Measurements from ENCODE around the gene CEACAM16.

The CEACAM16 gene, protein sequence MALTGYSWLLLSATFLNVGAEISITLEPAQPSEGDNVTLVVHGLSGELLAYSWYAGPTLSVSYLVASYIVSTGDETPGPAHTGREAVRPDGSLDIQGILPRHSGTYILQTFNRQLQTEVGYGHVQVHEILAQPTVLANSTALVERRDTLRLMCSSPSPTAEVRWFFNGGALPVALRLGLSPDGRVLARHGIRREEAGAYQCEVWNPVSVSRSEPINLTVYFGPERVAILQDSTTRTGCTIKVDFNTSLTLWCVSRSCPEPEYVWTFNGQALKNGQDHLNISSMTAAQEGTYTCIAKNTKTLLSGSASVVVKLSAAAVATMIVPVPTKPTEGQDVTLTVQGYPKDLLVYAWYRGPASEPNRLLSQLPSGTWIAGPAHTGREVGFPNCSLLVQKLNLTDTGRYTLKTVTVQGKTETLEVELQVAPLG

GRCh38 chr19:44698492-44699201, at the start of gene CEACAM16:
Gene CEACAM16 (plus strand): TSS chr19:44699151. CDS start chr19:44701457, 2,306 bp downstream.
- no peaks in the 10 kb centered on the region for H3K9me3 Mint-ChIP-seq
- no peak within 1 kb of the TSS for H3K4me3 Mint-ChIP-seq
- H3K27ac Mint-ChIP-seq: peak within 1 kb of the TSS; percentile 54
- H3K27me3 Mint-ChIP-seq: peaks cover 36% of the 10 kb centered on the region
- intact Hi-C loops (cut with micrococcal nuclease): no loop called here
- H3K36me3 Mint-ChIP-seq (ENCODE audit: low read depth): no peaks in the 10 kb centered on the region
- peaks cover 39% of the 10 kb centered on the region for H3K4me1 Mint-ChIP-seq (ENCODE audit: low read depth)

- Mint-ChIP-seq H3K27ac (no peak overlapping the region), H3K36me3 (ENCODE audit: low read depth) (peaks cover 87% of the 10 kb centered on the region)
- intact Hi-C loops (cut with micrococcal nuclease): no loop called here
These were observed 49.3 kb upstream of the CEACAM16 start for GRCh38 chr19:44649578-44650145.

DNA sequence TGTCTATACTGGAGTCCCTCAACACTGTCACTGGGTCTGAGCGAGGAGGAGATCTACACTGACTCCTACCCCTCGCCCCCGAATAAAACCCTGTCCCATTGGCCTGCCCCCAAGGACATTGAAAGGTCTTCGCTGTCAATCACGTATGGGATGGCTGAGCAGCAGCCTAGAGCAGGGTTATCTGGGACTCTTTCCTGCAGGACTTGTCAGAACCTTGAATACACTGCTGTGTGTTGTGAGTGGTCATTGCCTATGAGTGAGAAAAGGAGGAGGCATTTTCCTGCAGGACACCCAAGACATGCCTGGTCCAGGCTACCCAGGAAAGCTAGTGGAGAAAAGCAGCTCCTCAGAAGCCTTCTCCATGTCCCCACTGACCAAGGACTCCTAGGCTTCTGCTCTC, 45.6 kb upstream of the CEACAM16 start:
- Mint-ChIP-seq H3K27ac (no peak overlapping the region), H3K36me3 (ENCODE audit: low read depth) (peaks cover 100% of the 10 kb centered on the region), H3K4me1 (ENCODE audit: low read depth) (peaks cover 36% of the 10 kb centered on the region), H3K4me3 (no peak overlapping the region), H3K27me3 (no peaks in the 10 kb centered on the region), H3K9me3 (no peaks in the 10 kb centered on the region)
- intact Hi-C loops (cut with micrococcal nuclease): no loop called here

More at GRCh38 chr19:44649578-44650145, 49.3 kb upstream of the CEACAM16 start:
- Mint-ChIP-seq H3K27me3 (no peaks in the 10 kb centered on the region), H3K4me1 (ENCODE audit: low read depth) (peaks cover 42% of the 10 kb centered on the region), H3K4me3 (no peak overlapping the region), H3K9me3 (no peaks in the 10 kb centered on the region)

GRCh38 chr19:44653977-44654774, 44.8 kb upstream of the CEACAM16 start:
- H3K36me3 Mint-ChIP-seq (ENCODE audit: low read depth): peaks cover 100% of the 10 kb centered on the region

DNA sequence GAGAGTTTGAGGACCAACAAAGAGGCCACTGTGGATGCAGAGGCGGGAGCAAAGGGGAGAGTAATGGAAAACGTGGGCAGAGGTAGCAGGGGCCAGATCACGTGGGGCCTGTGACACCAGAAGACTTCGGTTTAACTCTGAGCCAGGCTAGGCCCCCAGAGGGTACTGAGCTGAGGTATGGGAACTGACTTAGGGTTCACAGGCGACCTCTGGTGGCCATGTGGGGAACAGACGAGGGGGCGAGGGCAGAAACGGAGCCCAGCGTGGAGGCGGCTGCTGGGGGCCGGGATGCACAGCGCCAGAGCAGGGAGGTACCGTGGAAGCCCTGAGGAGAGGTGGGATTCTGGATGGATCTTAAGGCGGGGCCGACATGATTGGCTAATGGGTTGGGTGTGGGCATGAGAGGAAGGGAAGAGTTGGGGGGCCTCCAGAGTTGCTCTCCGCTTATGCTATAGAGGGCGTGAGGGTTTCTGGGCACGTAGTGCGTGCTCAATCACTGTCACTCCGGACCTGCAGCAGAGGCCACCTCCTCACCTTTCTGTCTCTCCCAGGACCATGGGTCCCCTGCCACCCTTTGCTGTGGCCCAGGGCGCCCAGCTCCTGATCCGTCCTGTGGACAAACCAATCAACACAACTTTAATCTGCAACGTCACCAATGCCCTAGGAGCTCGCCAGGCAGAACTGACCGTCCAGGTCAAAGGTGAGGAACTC, 41.6 kb upstream of the CEACAM16 start:
- Mint-ChIP-seq H3K9me3 (no peaks in the 10 kb centered on the region), H3K4me1 (ENCODE audit: low read depth) (peaks cover 28% of the 10 kb centered on the region), H3K27me3 (no peaks in the 10 kb centered on the region), H3K36me3 (ENCODE audit: low read depth) (peaks cover 98% of the 10 kb centered on the region), H3K27ac (no peak overlapping the region), H3K4me3 (no peak overlapping the region)
- intact Hi-C loops (cut with micrococcal nuclease): loop anchor here (1.0 to 5.0 kb wide), 3 partner anchors 45 to 113 kb away; partner anchors contain the start of gene IGSF23

More at GRCh38 chr19:44653977-44654774, 44.8 kb upstream of the CEACAM16 start:
- no peak overlapping the region for H3K4me3 Mint-ChIP-seq
- H3K27ac Mint-ChIP-seq: peak overlapping the region; percentile 48
- intact Hi-C loops (cut with micrococcal nuclease): no loop called here
- H3K27me3 Mint-ChIP-seq: no peaks in the 10 kb centered on the region
- H3K4me1 Mint-ChIP-seq (ENCODE audit: low read depth): peaks cover 28% of the 10 kb centered on the region
- H3K9me3 Mint-ChIP-seq: no peaks in the 10 kb centered on the region

GRCh38 chr19:44658069-44658733, 40.8 kb upstream of the CEACAM16 start:
- no peaks in the 10 kb centered on the region for H3K9me3 Mint-ChIP-seq
- H3K4me1 Mint-ChIP-seq (ENCODE audit: low read depth): peaks cover 26% of the 10 kb centered on the region
- intact Hi-C loops (cut with micrococcal nuclease): loop anchor here (5.0 kb wide), 1 partner anchor 46 kb away; the partner anchor contains the start of gene IGSF23
- H3K4me3 Mint-ChIP-seq: no peak overlapping the region
- no peaks in the 10 kb centered on the region for H3K27me3 Mint-ChIP-seq
- no peak overlapping the region for H3K27ac Mint-ChIP-seq
- H3K36me3 Mint-ChIP-seq (ENCODE audit: low read depth): peaks cover 98% of the 10 kb centered on the region

- Mint-ChIP-seq H3K9me3 (no peaks in the 10 kb centered on the region), H3K4me1 (ENCODE audit: low read depth) (peaks cover 10% of the 10 kb centered on the region), H3K4me3 (no peak overlapping the region), H3K27me3 (no peaks in the 10 kb centered on the region), H3K27ac (no peak overlapping the region), H3K36me3 (ENCODE audit: low read depth) (peaks cover 85% of the 10 kb centered on the region)
- intact Hi-C loops (cut with micrococcal nuclease): no loop called here
These were observed 38.9 kb upstream of the CEACAM16 start for GRCh38 chr19:44660081-44660480.

- peaks cover 74% of the 10 kb centered on the region for H3K36me3 Mint-ChIP-seq (ENCODE audit: low read depth)
- H3K4me3 Mint-ChIP-seq: no peak overlapping the region
- H3K27me3 Mint-ChIP-seq: no peaks in the 10 kb centered on the region
- H3K27ac Mint-ChIP-seq: no peak overlapping the region
- H3K4me1 Mint-ChIP-seq (ENCODE audit: low read depth): peaks cover 10% of the 10 kb centered on the region
- intact Hi-C loops (cut with micrococcal nuclease): no loop called here
- no peaks in the 10 kb centered on the region for H3K9me3 Mint-ChIP-seq
These were observed 37.7 kb upstream of the CEACAM16 start for GRCh38 chr19:44661205-44661604.

- H3K27ac Mint-ChIP-seq: no peak overlapping the region
- no peak overlapping the region for H3K4me3 Mint-ChIP-seq
- H3K4me1 Mint-ChIP-seq (ENCODE audit: low read depth): peaks cover 8% of the 10 kb centered on the region
- H3K27me3 Mint-ChIP-seq: no peaks in the 10 kb centered on the region
- H3K9me3 Mint-ChIP-seq: no peaks in the 10 kb centered on the region
- H3K36me3 Mint-ChIP-seq (ENCODE audit: low read depth): peaks cover 67% of the 10 kb centered on the region
- intact Hi-C loops (cut with micrococcal nuclease): no loop called here
These were observed 37.0 kb upstream of the CEACAM16 start for GRCh38 chr19:44661904-44662303.

DNA sequence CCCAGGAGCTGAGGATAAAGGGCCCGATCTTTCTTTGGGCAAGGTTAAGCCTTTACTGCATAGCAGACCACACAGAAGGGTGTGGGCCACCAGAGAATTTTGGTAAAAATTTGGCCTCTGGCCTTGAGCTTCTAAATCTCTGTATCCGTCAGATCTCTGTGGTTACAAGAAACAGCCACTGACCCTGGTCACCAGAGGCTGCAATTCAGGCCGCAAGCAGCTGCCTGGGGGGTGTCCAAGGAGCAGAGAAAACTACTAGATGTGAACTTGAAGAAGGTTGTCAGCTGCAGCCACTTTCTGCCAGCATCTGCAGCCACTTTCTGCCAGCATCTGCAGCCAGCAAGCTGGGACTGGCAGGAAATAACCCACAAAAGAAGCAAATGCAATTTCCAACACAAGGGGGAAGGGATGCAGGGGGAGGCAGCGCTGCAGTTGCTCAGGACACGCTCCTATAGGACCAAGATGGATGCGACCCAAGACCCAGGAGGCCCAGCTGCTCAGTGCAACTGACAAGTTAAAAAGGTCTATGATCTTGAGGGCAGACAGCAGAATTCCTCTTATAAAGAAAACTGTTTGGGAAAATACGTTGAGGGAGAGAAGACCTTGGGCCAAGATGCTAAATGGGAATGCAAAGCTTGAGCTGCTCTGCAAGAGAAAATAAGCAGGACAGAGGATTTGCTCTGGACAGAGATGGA, 36.1 kb upstream of the CEACAM16 start:
- H3K27me3 Mint-ChIP-seq: no peaks in the 10 kb centered on the region
- H3K4me1 Mint-ChIP-seq (ENCODE audit: low read depth): no peaks in the 10 kb centered on the region
- intact Hi-C loops (cut with micrococcal nuclease): no loop called here
- H3K36me3 Mint-ChIP-seq (ENCODE audit: low read depth): peaks cover 58% of the 10 kb centered on the region
- no peak overlapping the region for H3K27ac Mint-ChIP-seq
- H3K4me3 Mint-ChIP-seq: no peak overlapping the region
- no peaks in the 10 kb centered on the region for H3K9me3 Mint-ChIP-seq

GRCh38 chr19:44663996-44664395, 35.0 kb upstream of the CEACAM16 start:
- Mint-ChIP-seq H3K27ac (no peak overlapping the region), H3K36me3 (ENCODE audit: low read depth) (peaks cover 46% of the 10 kb centered on the region), H3K9me3 (no peaks in the 10 kb centered on the region), H3K4me3 (no peak overlapping the region), H3K4me1 (ENCODE audit: low read depth) (no peaks in the 10 kb centered on the region), H3K27me3 (no peaks in the 10 kb centered on the region)
- intact Hi-C loops (cut with micrococcal nuclease): no loop called here

DNA sequence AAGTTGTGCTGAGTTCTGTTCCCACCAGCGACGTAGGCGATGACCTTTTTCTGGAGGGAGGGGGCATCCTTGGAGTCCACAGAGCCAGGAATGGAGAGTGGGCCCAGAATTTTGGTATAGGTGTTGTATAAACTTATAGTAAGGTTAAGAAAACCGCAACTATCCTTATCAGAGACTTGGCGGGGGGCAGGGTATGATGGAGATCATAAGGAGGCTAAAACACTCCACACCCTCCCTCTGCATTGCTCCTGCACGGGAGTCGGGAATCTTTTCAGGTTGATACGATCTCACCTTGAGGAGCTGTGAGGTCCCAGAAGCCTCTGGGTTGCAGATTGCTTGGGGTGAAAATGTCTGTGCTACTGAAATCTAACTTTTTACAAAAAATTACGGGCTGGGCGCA, 34.0 kb upstream of the CEACAM16 start:
- Mint-ChIP-seq H3K4me3 (no peak overlapping the region), H3K36me3 (ENCODE audit: low read depth) (peaks cover 37% of the 10 kb centered on the region), H3K9me3 (no peaks in the 10 kb centered on the region), H3K27ac (no peak overlapping the region), H3K4me1 (ENCODE audit: low read depth) (no peaks in the 10 kb centered on the region), H3K27me3 (no peaks in the 10 kb centered on the region)
- intact Hi-C loops (cut with micrococcal nuclease): no loop called here

All from dendritic cell treated with granulocyte-macrophage colony-stimulating factor and Interleukin-4, amounts not matched to agents 40 ng/mL and 50 ng/mL, for 4 days (primary cell).